ENCODE results near the gene REXO2. TPM values are rescaled to one million over a fixed set of nuclear protein-coding genes. Genes with fewer than 3 reads are reported as not detected.

REXO2 gene
- total and polyA plus RNA-seq, 2 of the 4 experiments (the other 2 are of a cell fraction): 179 to 255 TPM

DNA sequence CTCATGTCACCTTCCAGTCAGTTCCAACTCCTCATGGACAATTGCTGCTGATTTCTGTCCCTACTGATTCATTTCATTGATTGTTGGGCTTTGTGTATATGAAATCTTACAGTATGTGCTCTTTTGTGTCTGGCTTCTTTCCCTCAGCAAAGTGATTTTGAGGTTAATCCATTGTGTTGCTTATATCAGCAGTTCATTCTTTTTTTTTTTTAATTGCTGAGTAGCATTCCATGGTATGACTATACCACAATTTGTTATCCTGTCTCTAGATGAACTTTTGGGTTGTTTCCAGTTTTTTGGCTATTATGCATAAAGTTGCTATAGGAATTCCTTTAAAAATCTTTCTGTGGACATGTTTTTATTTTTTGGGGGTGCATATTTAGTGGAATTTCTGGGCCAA, 60.5 kb downstream of the REXO2 start:
- CTCF ChIA-PET: no interaction called here
- DNase-seq: no peak
- no TSS peak for BruUV-seq (replicated peaks)

More for the DNA sequence above, 60.5 kb downstream of the REXO2 start:
- dilution Hi-C loops (cut with HindIII; ENCODE audit: low sequenced_read_pairs, unreplicated experiment) (no loop called here), in situ Hi-C loops (cut with MboI; ENCODE audit: low sequenced_read_pairs) (no loop called here), intact Hi-C loops (cut with micrococcal nuclease) (no loop called here)
- Histone ChIP-seq H2BK120ac (ENCODE audit: low read depth, low read length) (no peak overlapping the region), H2AFZ (replicated peaks; ENCODE audit: low read length, poor library complexity) (no peak overlapping the region), H3K14ac (replicated peaks; ENCODE audit: low read depth, low read length) (no peak overlapping the region), H2BK15ac (ENCODE audit: low read depth, low read length) (no peak overlapping the region), H3K4me3 (ENCODE audit: insufficient read depth, low read depth, low read length) (no peak overlapping the region), H4K5ac (ENCODE audit: low read depth, low read length) (no peak overlapping the region), H2BK20ac (ENCODE audit: low read depth, low read length) (no peak overlapping the region), H2AK9ac (replicated peaks; ENCODE audit: low read depth, low read length, poor library complexity) (no peak overlapping the region), H3K9ac (ENCODE audit: low read depth, low read length) (no peak overlapping the region), H3K56ac (ENCODE audit: extremely low read depth, insufficient read depth, low read length) (no peak overlapping the region), H4K8ac (ENCODE audit: low read depth in 2 of 2, low read length in 2 of 2) (no peak overlapping the region), H4K91ac (ENCODE audit: insufficient read depth, low read depth, low read length) (no peak overlapping the region), H3K18ac (ENCODE audit: low read depth, low read length) (no peak overlapping the region), H4K20me1 (ENCODE audit: insufficient read depth, low read length) (no peaks in the 10 kb centered on the region), H3K9me1 (ENCODE audit: insufficient read depth, low read length) (no peaks in the 10 kb centered on the region), H3K27ac (ENCODE audit: insufficient read depth, low read length) (no peak overlapping the region), H3K4ac (ENCODE audit: low read depth, low read length) (no peak overlapping the region), H3K9me3 (ENCODE audit: control insufficient read depth, insufficient read depth, low read length) (no peaks in the 10 kb centered on the region), H2AK5ac (ENCODE audit: low read depth, low read length) (no peak overlapping the region), H3K4me2 (ENCODE audit: low read depth, low read length) (no peak overlapping the region), H3K36me3 (ENCODE audit: control insufficient read depth, insufficient read depth, low read length) (no peaks in the 10 kb centered on the region), H2BK5ac (ENCODE audit: low read depth, low read length, poor library complexity, severe bottlenecking) (no peak overlapping the region), H3K27me3 (ENCODE audit: control insufficient read depth, insufficient read depth, low read length) (no peaks in the 10 kb centered on the region), H3K23ac (ENCODE audit: low read depth, low read length) (no peak overlapping the region), H3K79me1 (ENCODE audit: low read depth in 1 of 2, low read length in 2 of 2) (no peaks in the 10 kb centered on the region), H3K4me1 (ENCODE audit: control insufficient read depth, insufficient read depth, low read length) (no peaks in the 10 kb centered on the region)
- POLR2A ChIA-PET (ENCODE audit: unreplicated experiment): no interaction called here
- ATAC-seq (ENCODE audit: low read depth): no peak
- TF ChIP-seq MAZ (IDR thresholded peaks at IDR 0.05; ENCODE audit: borderline replicate concordance, low read depth, low read length) (no peak), MXI1 (IDR thresholded peaks at IDR 0.05; ENCODE audit: borderline replicate concordance, low read depth, low read length) (no peak), SMC3 (IDR thresholded peaks at IDR 0.05; ENCODE audit: low read depth, low read length) (no peak)

Other genes starting within 250 kb of the REXO2 start
- 74.7 and 108 TPM in 2 replicates for gene NNMT, start 143.1 kb upstream of the REXO2 start, total RNA-seq (2012; rRNA removed)
- 76.1 and 79.7 TPM in 2 replicates for gene NNMT, start 143.1 kb upstream of the REXO2 start, polyA plus RNA-seq (2012; rRNA removed)
- 2.3 and 3.6 TPM in 2 replicates for gene C11orf71, start 39.0 kb upstream of the REXO2 start, total RNA-seq (2012; rRNA removed)
- gene C11orf71, start 39.0 kb upstream of the REXO2 start, polyA plus RNA-seq (2012; rRNA removed): 3.0 and 3.7 TPM in 2 replicates
- 110 and 111 TPM in 2 replicates for gene RBM7, start 38.8 kb upstream of the REXO2 start, total RNA-seq (2012; rRNA removed)
- gene RBM7, start 38.8 kb upstream of the REXO2 start, polyA plus RNA-seq (2012; rRNA removed): 24.4 and 27.8 TPM in 2 replicates
- not detected in 2 replicates for gene NXPE1, start 120.4 kb downstream of the REXO2 start, total RNA-seq (2012; rRNA removed)
- not detected in 2 replicates for gene NXPE1, start 120.4 kb downstream of the REXO2 start, polyA plus RNA-seq (2012; rRNA removed)
- gene NXPE4, start 156.3 kb downstream of the REXO2 start, total RNA-seq (2012; rRNA removed): not detected in 2 replicates
- not detected in 2 replicates for gene NXPE4, start 156.3 kb downstream of the REXO2 start, polyA plus RNA-seq (2012; rRNA removed)
- gene NXPE2, start 239.1 kb downstream of the REXO2 start, total RNA-seq (2012; rRNA removed): not detected in 2 replicates
- gene NXPE2, start 239.1 kb downstream of the REXO2 start, polyA plus RNA-seq (2012; rRNA removed): not detected in 2 replicates